DND-41 (cell line): Measurements from ENCODE around the gene TRPV5.

Experiments used
- CTCF ChIP-seq: IDR thresholded peaks from 2 replicates; pipeline ENCODE4 v1.5.1; 2012; ENCODE audit warnings: borderline replicate concordance, low read length, moderate library complexity, mild to moderate bottlenecking; ENCODE audit not compliant: poor library complexity, severe bottlenecking; ENCODE audit errors: extremely low read depth
- EZH2 ChIP-seq: IDR thresholded peaks from 3 replicates; pipeline ENCODE4 v1.6.1; 2012; ENCODE audit warnings: borderline replicate concordance, low read depth, mild to moderate bottlenecking, moderate library complexity, low read length, inconsistent platforms; ENCODE audit not compliant: severe bottlenecking

- TF ChIP-seq CTCF, result no peak
- no peak for TF ChIP-seq EZH2
These were observed 62.8 kb downstream of the TRPV5 start for GRCh38 chr7:142870566-142871259.
